Mammary epithelial cell (primary cell): ENCODE measurements around the gene RPL37A.

Source experiments
- CTCF ChIP-seq, 2 donors: IDR thresholded peaks in 1 of 2; conservative IDR thresholded peaks in 1 of 2; 2 replicates each; pipeline ENCODE4 v1.5.1; 2011 to 2012; ENCODE audit warnings: inconsistent platforms in 2 of 2, low read length in 2 of 2, mild to moderate bottlenecking in 2 of 2, control low read depth in 1 of 2, low read depth in 1 of 2; ENCODE audit not compliant: insufficient read depth in 1 of 2; ENCODE audit errors: extremely low read depth in 1 of 2
- EZH2 ChIP-seq: IDR thresholded peaks from 2 replicates; pipeline ENCODE4 v1.6.1; 2012; ENCODE audit warnings: low read length, inconsistent platforms, borderline replicate concordance

- TF ChIP-seq CTCF (conservative IDR thresholded peaks at IDR 0.05 in 1 of 2, IDR thresholded peaks at IDR 0.05 in 1 of 2; ENCODE audit: extremely low read depth in 1 of 2, insufficient read depth in 1 of 2, low read depth in 1 of 2, low read length in 2 of 2) (no peak), EZH2 (no peak)
These were observed 1.9 kb downstream of the RPL37A start for GRCh38 chr2:216500572-216500971.
